Caco-2 (cell line): Measurements from ENCODE around the gene UPF3B. TPM values are rescaled to one million over a fixed set of nuclear protein-coding genes. Genes with fewer than 3 reads are reported as not detected.

ENCODE experiments used
- BruUV-seq: library from RNA; stranded (reverse); fragments of 400-500 nt; replicated peaks from 2 replicates; lab custom pipeline; 2021; lab: Mats Ljungman, UMichigan
- CTCF ChIA-PET: fragments of 300-600 bp; sonication (Branson Sonifier 250); formaldehyde crosslinking; loops from one replicate; lab custom pipeline; 2022; ENCODE audit warnings: antibody characterized with exemption; lab: Charles Lee
- POLR2A ChIA-PET: fragments of 300-600 bp; sonication (Branson Sonifier 250); formaldehyde crosslinking; loops from one replicate; lab custom pipeline; 2022; ENCODE audit warnings: antibody characterized with exemption; lab: Charles Lee
- DNase-seq, 2 experiments: peaks; one replicate each; pipeline versions ENCODE4 v3.0.0 to v3.0.0-alpha.2; 2020 to 2022
- H3K27me3 ChIP-seq: replicated peaks from 2 replicates; pipeline ENCODE4 v1.6.0; 2011; ENCODE audit warnings: low read length; ENCODE audit not compliant: control insufficient read depth, insufficient read depth
- H3K36me3 ChIP-seq: 2 replicates; pipeline ENCODE4 v1.5.1; 2011; ENCODE audit warnings: low read length; ENCODE audit not compliant: control insufficient read depth, insufficient read depth
- H3K4me1 ChIP-seq: fragments of 250-450 bp; sonication (Bioruptor Pico); 2 replicates; pipeline ENCODE4 v1.5.1; 2020; ENCODE audit warnings: mild to moderate bottlenecking
- H3K4me3 ChIP-seq: 2 replicates; pipeline ENCODE4 v1.5.1; 2011; ENCODE audit warnings: low read depth, mild to moderate bottlenecking, control low read depth, low read length
- H3K9me3 ChIP-seq: fragments of 250-450 bp; sonication (Bioruptor Pico); 2 replicates; pipeline ENCODE4 v1.5.1; 2020; ENCODE audit warnings: mild to moderate bottlenecking, moderate library complexity
- H3K27ac Mint-ChIP-seq: one replicate; pipeline ENCODE4 v1.8.0; 2022; ENCODE audit warnings: mixed read lengths; ENCODE audit not compliant: unreplicated experiment
- H3K27me3 Mint-ChIP-seq: one replicate; pipeline ENCODE4 v1.8.0; 2022; ENCODE audit warnings: mixed read lengths; ENCODE audit not compliant: insufficient read depth, unreplicated experiment
- H3K36me3 Mint-ChIP-seq: one replicate; pipeline ENCODE4 v1.8.0; 2022; ENCODE audit warnings: mild to moderate bottlenecking, mixed read lengths; ENCODE audit not compliant: insufficient read depth, unreplicated experiment
- H3K4me1 Mint-ChIP-seq: one replicate; pipeline ENCODE4 v1.8.0; 2022; ENCODE audit warnings: low read depth, mixed read lengths; ENCODE audit not compliant: unreplicated experiment
- H3K4me3 Mint-ChIP-seq: one replicate; pipeline ENCODE4 v1.8.0; 2022; ENCODE audit warnings: mild to moderate bottlenecking, moderate library complexity, mixed read lengths; ENCODE audit not compliant: unreplicated experiment
- H3K9me3 Mint-ChIP-seq: one replicate; pipeline ENCODE4 v1.8.0; 2022; ENCODE audit warnings: mixed read lengths; ENCODE audit not compliant: unreplicated experiment
- intact Hi-C: fragments of 100-400 bp; cut with micrococcal nuclease; formaldehyde crosslinking; loops from one replicate; pipeline ENCODE4 v1.10.0; 2022; ENCODE audit not compliant: unreplicated experiment
- total RNA-seq: library from RNA; stranded (reverse); gene quantifications from 2 replicates; pipeline ENCODE4 v1.2.3, GENCODE V29; 2022
- TF ChIP-seq, protein P1 (sequence below), 2 experiments: fragments of 200-600 bp in 1 of 2; IDR thresholded peaks; 1 replicate in 1 of 2; 2 replicates in 1 of 2; pipeline versions ENCODE4 v1.5.1 to v1.8.0; 2011 to 2022; ENCODE audit warnings: antibody characterized with exemption in 1 of 2, control low read depth in 1 of 2, inconsistent platforms in 1 of 2, low read depth in 1 of 2, low read length in 1 of 2, mild to moderate bottlenecking in 1 of 2, moderate library complexity in 1 of 2; ENCODE audit not compliant: insufficient read depth in 1 of 2, severe bottlenecking in 1 of 2, unreplicated experiment in 1 of 2

UPF3B gene
- total RNA-seq, 1 experiment from 2014 or later, result 19.0 TPM

DNA sequence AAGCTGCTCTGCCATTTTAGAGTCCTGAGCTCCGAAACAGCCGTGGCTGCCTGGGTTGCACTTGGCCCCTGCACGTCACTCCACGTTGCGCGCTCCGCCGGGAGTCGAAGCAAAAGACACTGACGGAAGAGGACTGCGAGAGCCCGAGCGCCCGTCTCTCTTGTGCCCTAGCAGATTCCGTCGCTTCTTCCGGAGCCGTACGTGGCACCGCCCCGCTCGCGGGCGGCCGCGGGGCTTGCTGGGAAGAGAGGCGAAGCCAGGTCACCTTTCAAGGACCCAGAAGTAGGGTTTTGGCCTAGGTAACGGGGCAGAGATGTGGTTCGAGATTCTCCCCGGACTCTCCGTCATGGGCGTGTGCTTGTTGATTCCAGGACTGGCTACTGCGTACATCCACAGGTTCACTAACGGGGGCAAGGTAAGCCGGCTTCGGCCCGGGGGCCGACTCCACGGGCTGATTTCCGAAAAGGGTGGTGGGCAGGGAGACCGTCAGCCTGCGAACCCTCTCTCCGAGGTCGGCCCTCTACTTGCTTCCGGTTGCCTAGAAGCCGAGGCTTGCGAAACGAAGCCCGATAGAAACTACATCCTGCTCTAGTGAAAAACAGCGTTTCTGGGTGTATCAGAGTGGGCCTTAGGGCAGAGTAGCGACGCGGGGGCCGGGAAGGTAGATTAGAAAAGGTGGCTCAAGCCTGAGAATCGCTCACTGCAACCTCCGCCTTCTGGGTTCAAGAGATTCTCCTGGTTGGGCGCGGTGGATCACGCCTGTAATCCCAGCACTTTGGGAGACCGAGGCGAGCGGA lies 19.0 kb upstream of the UPF3B start, which contains the start of the genes NDUFA1 and RNF113A:
NDUFA1 (plus strand) TSS at position 234 of the 797 bp plus-strand sequence; CDS start at position 314, 80 bp downstream.
RNF113A (minus strand) TSS at position 135 of the 797 bp plus-strand sequence; CDS start at position 15, 120 bp downstream.
- Mint-ChIP-seq H3K27me3 (no peaks in the 10 kb centered on the region), H3K4me3 (peak within 1 kb of the TSS; percentile 95), H3K27ac (peak within 1 kb of the TSS; percentile 96), H3K4me1 (no peaks in the 10 kb centered on the region), H3K9me3 (no peaks in the 10 kb centered on the region), H3K36me3 (peaks cover 10% of the 10 kb centered on the region)
- ChIA-PET POLR2A (interaction anchor here (2.0 to 2.9 kb wide), 2 partner anchors 19 to 80 kb away, joined by 11 to 14 read pairs; partner anchors contain the start of genes RPL39 and UPF3B), CTCF (interaction anchor here (2.1 kb wide), 1 partner anchor 16 kb away, joined by 6 read pairs; no protein-coding TSS in a partner anchor)
- no peaks in the 10 kb centered on the region for H3K36me3 ChIP-seq
- peak; percentile 84 to 86 for DNase-seq
- intact Hi-C loops, result no loop called here
- BruUV-seq, result no TSS peak
- H3K27me3 ChIP-seq, result no peaks in the 10 kb centered on the region
- TF ChIP-seq, protein P1, sequence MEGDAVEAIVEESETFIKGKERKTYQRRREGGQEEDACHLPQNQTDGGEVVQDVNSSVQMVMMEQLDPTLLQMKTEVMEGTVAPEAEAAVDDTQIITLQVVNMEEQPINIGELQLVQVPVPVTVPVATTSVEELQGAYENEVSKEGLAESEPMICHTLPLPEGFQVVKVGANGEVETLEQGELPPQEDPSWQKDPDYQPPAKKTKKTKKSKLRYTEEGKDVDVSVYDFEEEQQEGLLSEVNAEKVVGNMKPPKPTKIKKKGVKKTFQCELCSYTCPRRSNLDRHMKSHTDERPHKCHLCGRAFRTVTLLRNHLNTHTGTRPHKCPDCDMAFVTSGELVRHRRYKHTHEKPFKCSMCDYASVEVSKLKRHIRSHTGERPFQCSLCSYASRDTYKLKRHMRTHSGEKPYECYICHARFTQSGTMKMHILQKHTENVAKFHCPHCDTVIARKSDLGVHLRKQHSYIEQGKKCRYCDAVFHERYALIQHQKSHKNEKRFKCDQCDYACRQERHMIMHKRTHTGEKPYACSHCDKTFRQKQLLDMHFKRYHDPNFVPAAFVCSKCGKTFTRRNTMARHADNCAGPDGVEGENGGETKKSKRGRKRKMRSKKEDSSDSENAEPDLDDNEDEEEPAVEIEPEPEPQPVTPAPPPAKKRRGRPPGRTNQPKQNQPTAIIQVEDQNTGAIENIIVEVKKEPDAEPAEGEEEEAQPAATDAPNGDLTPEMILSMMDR (IDR thresholded peaks at IDR 0.05; ENCODE audit: insufficient read depth in 1 of 2, low read depth in 1 of 2, low read length in 1 of 2, severe bottlenecking in 1 of 2, unreplicated experiment in 1 of 2), result no peak
- no peaks in the 10 kb centered on the region for H3K9me3 ChIP-seq
- no peaks in the 10 kb centered on the region for H3K4me1 ChIP-seq
- H3K4me3 ChIP-seq, result peak within 1 kb of the TSS; percentile 74

DNA sequence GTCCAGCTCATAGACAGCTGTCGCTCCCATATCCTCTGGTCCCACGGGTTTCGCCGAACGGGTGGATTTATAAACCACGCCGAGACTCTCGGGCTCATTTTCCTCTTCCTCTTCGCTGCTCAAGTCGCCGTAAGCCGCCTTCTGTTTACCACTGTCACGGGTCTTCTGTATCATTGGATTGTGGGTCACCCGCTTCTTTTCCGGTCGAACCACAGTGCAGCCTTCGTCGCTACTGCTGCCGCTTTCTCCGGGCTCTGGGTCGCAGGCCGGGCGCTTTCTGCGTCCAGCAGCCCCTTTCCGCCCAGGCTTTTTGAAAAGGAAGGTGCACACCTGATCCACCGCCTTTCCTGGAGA lies 18.5 kb upstream of the UPF3B start:
- H3K4me3 Mint-ChIP-seq, result peak overlapping the region; percentile 95
- H3K36me3 ChIP-seq, result no peaks in the 10 kb centered on the region
- no peaks in the 10 kb centered on the region for H3K4me1 Mint-ChIP-seq
- BruUV-seq, result TSS peak; percentile 88
- TF ChIP-seq, protein P1 (IDR thresholded peaks at IDR 0.05; ENCODE audit: insufficient read depth in 1 of 2, low read depth in 1 of 2, low read length in 1 of 2, severe bottlenecking in 1 of 2, unreplicated experiment in 1 of 2), result no peak
- no peaks in the 10 kb centered on the region for H3K9me3 ChIP-seq
- H3K27ac Mint-ChIP-seq, result peak overlapping the region; percentile 96
- ChIA-PET POLR2A (interaction anchor here (2.0 to 2.9 kb wide), 2 partner anchors 18 to 80 kb away, joined by 11 to 14 read pairs; partner anchors contain the start of genes RPL39 and UPF3B), CTCF (interaction anchor here (0.6 to 2.1 kb wide), 3 partner anchors 16 to 334 kb away, joined by 3 to 6 read pairs (median 3); partner anchors contain the start of gene SOWAHD)
- no peaks in the 10 kb centered on the region for H3K9me3 Mint-ChIP-seq
- H3K4me1 ChIP-seq, result no peaks in the 10 kb centered on the region
- no peaks in the 10 kb centered on the region for H3K27me3 ChIP-seq
- no peaks in the 10 kb centered on the region for H3K27me3 Mint-ChIP-seq
- peaks cover 10% of the 10 kb centered on the region for H3K36me3 Mint-ChIP-seq
- intact Hi-C loops, result no loop called here
- DNase-seq, result no peak
- peak overlapping the region; percentile 74 for H3K4me3 ChIP-seq

DNA sequence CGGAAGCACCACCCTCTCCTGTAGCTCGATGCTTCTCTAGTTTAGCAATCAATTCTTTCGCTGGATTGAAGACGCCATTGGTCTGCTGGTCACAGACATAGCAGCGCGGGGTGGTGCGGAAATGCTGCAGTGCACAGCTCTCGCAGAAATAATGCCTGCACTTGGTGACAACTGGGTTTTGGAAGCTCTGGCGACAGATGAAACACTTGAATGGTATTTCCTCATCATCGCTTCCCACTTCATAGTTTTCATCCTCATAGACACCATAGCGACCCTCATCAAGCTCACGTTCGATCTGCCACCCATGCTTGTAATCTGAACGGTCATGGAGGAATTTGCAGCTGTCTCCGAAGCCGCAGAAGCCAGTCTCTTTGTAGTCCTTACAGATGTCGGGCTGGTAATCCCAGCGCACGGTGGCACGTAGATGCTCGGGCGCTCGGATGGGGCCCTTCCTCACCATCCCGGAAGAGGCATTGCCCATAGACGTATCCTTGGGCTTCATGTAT lies 17.9 kb upstream of the UPF3B start:
- Mint-ChIP-seq H3K4me1 (no peaks in the 10 kb centered on the region), H3K27ac (peak overlapping the region; percentile 96), H3K4me3 (peak overlapping the region; percentile 95), H3K27me3 (no peaks in the 10 kb centered on the region), H3K36me3 (peaks cover 10% of the 10 kb centered on the region), H3K9me3 (no peaks in the 10 kb centered on the region)
- ChIA-PET POLR2A (interaction anchor here (2.0 to 2.9 kb wide), 2 partner anchors 18 to 79 kb away, joined by 11 to 14 read pairs; partner anchors contain the start of genes RPL39 and UPF3B), CTCF (interaction anchor here (0.6 to 2.1 kb wide), 5 partner anchors 17 to 333 kb away, joined by 3 to 6 read pairs (median 3); partner anchors contain the start of genes RPL39, SOWAHD and UPF3B)
- Histone ChIP-seq H3K4me3 (peak overlapping the region; percentile 74), H3K36me3 (no peaks in the 10 kb centered on the region), H3K4me1 (no peaks in the 10 kb centered on the region), H3K9me3 (no peaks in the 10 kb centered on the region), H3K27me3 (no peaks in the 10 kb centered on the region)
- DNase-seq, result no peak
- BruUV-seq, result no TSS peak
- TF ChIP-seq, protein P1 (IDR thresholded peaks at IDR 0.05; ENCODE audit: insufficient read depth in 1 of 2, low read depth in 1 of 2, low read length in 1 of 2, severe bottlenecking in 1 of 2, unreplicated experiment in 1 of 2), result no peak
- intact Hi-C loops, result loop anchor here (1.0 kb wide), 1 partner anchor 17 kb away; no protein-coding TSS in a partner anchor
